K562 (cell line): ENCODE measurements around the gene PPIE. TPM values are rescaled to one million over a fixed set of nuclear protein-coding genes. Genes with fewer than 3 reads are reported as not detected.
A peak's percentile ranks its signal among the peaks of the same experiment; 100 is the strongest.

Experiments used
- CBX1 ChIP-seq: sonication (generic); IDR thresholded peaks from 2 replicates; pipeline ENCODE4 v1.6.1; 2016; ENCODE audit warnings: antibody characterized with exemption, low read depth, mild to moderate bottlenecking
- CTBP1 ChIP-seq: fragments of 450-650 bp; IDR thresholded peaks from 2 replicates; pipeline ENCODE4 v1.6.1; 2016; ENCODE audit warnings: borderline replicate concordance
- CXXC5 ChIP-seq: fragments of 250-450 bp; sonication (Bioruptor Pico); IDR thresholded peaks from 2 replicates; pipeline ENCODE4 v1.8.0; 2022; ENCODE audit warnings: inconsistent platforms, mild to moderate bottlenecking, moderate library complexity
- DIDO1 ChIP-seq: fragments of 450-650 bp; IDR thresholded peaks from 2 replicates; pipeline ENCODE4 v1.6.1; 2016; ENCODE audit warnings: low read depth, missing biosample characterization, missing genetic modification characterization
- EWSR1 ChIP-seq: fragments of 450-650 bp; IDR thresholded peaks from 2 replicates; pipeline ENCODE4 v1.6.1; 2018; ENCODE audit warnings: borderline replicate concordance, mild to moderate bottlenecking, low read depth, moderate library complexity; ENCODE audit not compliant: partially characterized antibody
- GABPA ChIP-seq: fragments of 200-800 bp; sonication (Bioruptor generic); conservative IDR thresholded peaks from 2 replicates; pipeline ENCODE4 v1.6.1; 2016; ENCODE audit warnings: low read depth, missing genetic modification characterization, missing compliant biosample characterization
- KAT7 ChIP-seq: sonication (generic); formaldehyde crosslinking; IDR thresholded peaks from 2 replicates; pipeline ENCODE4 v1.8.0; 2022; ENCODE audit warnings: missing genetic modification reagents, mild to moderate bottlenecking, borderline replicate concordance
- L3MBTL2 ChIP-seq: fragments of 450-650 bp; IDR thresholded peaks from 2 replicates; pipeline ENCODE4 v1.6.1; 2016; ENCODE audit warnings: mild to moderate bottlenecking, moderate library complexity
- SIN3A ChIP-seq, 2 experiments: fragments of 150-350 bp in 1 of 2; IDR thresholded peaks; 2 replicates each; pipeline ENCODE4 v1.6.1; 2011 to 2016; ENCODE audit warnings: borderline replicate concordance in 2 of 2, low read depth in 2 of 2, low read length in 2 of 2, mild to moderate bottlenecking in 2 of 2, moderate library complexity in 2 of 2; ENCODE audit not compliant: control insufficient read depth in 1 of 2
- STAG1 ChIP-seq: sonication (generic); formaldehyde crosslinking; IDR thresholded peaks from 2 replicates; pipeline ENCODE4 v1.5.0; 2020; ENCODE audit warnings: missing genetic modification reagents, borderline replicate concordance
- TBL1XR1 ChIP-seq, 2 experiments: IDR thresholded peaks; 2 replicates each; pipeline ENCODE4 v1.6.1; 2012; ENCODE audit warnings: improper control_type of control experiment in 2 of 2, low read length in 2 of 2, mild to moderate bottlenecking in 1 of 2
- TEAD1 ChIP-seq, 2 experiments: fragments of 450-650 bp in 1 of 2; sonication (generic) in 1 of 2; formaldehyde crosslinking; IDR thresholded peaks; 2 replicates each; pipeline versions ENCODE4 v1.4.0 to v1.8.0; 2020 to 2022; ENCODE audit warnings: mild to moderate bottlenecking in 2 of 2, missing genetic modification reagents in 1 of 2
- TRIM24 ChIP-seq, 2 experiments: fragments of 450-650 bp; IDR thresholded peaks; 2 replicates each; pipeline ENCODE4 v1.6.1; 2016
- ZFX ChIP-seq: sonication (generic); formaldehyde crosslinking; IDR thresholded peaks from 2 replicates; pipeline ENCODE4 v1.8.0; 2022; ENCODE audit warnings: mild to moderate bottlenecking, missing genetic modification reagents, moderate library complexity
- ZSCAN29 ChIP-seq: fragments of 450-650 bp; IDR thresholded peaks from 2 replicates; pipeline ENCODE4 v1.6.1; 2017
- polyA plus RNA-seq, 8 experiments: library from polyadenylated mRNA; depleted of rRNA in 4 of 8; stranded (reverse) in 5 of 8; unstranded in 3 of 8; fragments of >200 nt; fragmentation: Nextera tagmentation in 2 of 8; fragmentation: Illumina TruSeq in 1 of 8; extraction: Ambion mirVana in 2 of 8; extraction: Trizol in 1 of 8; gene quantifications; 2 replicates each; pipeline versions ENCODE4 v1.2.1 to v1.2.3, GENCODE V29; 2011 to 2014; ENCODE audit warnings: inconsistent platforms in 1 of 8, missing spikeins in 1 of 8
- total RNA-seq, 7 experiments: library from RNA; depleted of rRNA in 6 of 7; stranded (reverse); fragments of >200 nt in 6 of 7; fragmentation: Illumina TruSeq in 2 of 7; extraction: Trizol in 2 of 7; gene quantifications; 2 replicates each; pipeline versions ENCODE4 v1.2.1 to v1.2.3, GENCODE V29; 2011 to 2021; ENCODE audit warnings: low replicate concordance in 1 of 7
- TF ChIP-seq, protein P1 (sequence below): fragments of 450-650 bp; IDR thresholded peaks from 2 replicates; pipeline ENCODE4 v1.7.1; 2018; ENCODE audit warnings: mild to moderate bottlenecking, low read depth; ENCODE audit not compliant: partially characterized antibody
- TF ChIP-seq, protein P2 (sequence below): conservative IDR thresholded peaks from 2 replicates; pipeline ENCODE4 v1.6.1; 2011; ENCODE audit warnings: low read depth, mild to moderate bottlenecking, low read length; ENCODE audit not compliant: control insufficient read depth
- TF ChIP-seq, protein P3 (sequence below): fragments of 150-350 bp; IDR thresholded peaks from 2 replicates; pipeline ENCODE4 v1.6.1; 2014; ENCODE audit warnings: low read depth, mild to moderate bottlenecking, low read length, borderline replicate concordance

PPIE gene
- total and polyA plus RNA-seq, 9 of the 15 experiments (the other 6 are each of a cell fraction or from before 2014, with no cell fraction given): 75.4 to 444 (median 131) TPM

DNA sequence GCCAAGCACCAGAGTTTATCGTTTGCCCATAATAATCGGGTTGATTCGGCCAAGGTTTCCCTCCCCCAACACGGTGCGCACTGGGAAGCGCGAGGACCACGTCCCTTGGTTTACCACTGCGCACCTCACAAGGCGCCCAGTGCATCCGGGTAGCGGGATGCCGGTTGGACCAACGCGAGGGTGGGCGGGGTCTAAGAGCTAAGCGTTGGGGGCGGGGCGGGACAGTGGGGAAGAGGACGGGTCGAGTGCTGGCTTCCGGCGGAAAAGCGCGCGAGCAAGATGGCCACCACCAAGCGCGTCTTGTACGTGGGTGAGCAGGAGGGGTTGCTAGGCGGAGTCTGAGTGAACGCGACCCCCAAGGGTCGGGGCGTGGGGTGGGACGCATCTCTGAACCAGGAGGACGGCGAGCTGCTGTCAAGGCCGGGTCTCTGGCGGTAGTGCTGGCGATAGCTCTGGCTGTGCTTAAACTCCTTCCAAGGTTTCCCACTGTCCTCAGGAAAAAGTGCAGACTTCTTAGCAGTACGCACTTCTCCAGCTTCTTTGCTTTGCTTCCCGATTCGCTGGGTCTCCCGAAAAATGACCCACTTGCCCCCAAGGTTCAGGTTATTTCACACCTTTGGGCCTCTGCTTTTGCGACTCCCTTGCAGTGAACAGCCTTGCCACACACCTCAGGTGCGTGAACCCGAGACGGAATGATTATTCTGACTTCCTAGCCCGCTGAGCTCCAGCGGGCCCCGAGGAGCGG lies at the start of gene PPIE (continued):
- TF ChIP-seq, protein P1, sequence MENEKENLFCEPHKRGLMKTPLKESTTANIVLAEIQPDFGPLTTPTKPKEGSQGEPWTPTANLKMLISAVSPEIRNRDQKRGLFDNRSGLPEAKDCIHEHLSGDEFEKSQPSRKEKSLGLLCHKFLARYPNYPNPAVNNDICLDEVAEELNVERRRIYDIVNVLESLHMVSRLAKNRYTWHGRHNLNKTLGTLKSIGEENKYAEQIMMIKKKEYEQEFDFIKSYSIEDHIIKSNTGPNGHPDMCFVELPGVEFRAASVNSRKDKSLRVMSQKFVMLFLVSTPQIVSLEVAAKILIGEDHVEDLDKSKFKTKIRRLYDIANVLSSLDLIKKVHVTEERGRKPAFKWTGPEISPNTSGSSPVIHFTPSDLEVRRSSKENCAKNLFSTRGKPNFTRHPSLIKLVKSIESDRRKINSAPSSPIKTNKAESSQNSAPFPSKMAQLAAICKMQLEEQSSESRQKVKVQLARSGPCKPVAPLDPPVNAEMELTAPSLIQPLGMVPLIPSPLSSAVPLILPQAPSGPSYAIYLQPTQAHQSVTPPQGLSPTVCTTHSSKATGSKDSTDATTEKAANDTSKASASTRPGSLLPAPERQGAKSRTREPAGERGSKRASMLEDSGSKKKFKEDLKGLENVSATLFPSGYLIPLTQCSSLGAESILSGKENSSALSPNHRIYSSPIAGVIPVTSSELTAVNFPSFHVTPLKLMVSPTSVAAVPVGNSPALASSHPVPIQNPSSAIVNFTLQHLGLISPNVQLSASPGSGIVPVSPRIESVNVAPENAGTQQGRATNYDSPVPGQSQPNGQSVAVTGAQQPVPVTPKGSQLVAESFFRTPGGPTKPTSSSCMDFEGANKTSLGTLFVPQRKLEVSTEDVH: peak; percentile 73
- TF ChIP-seq DIDO1 (tag): 0 out of 2 replicates have a peak, but pooled peaks have one; percentile 11
- TF ChIP-seq ZFX: peak; percentile 69
- TF ChIP-seq CXXC5: peak; percentile 75
- TF ChIP-seq, protein P2, sequence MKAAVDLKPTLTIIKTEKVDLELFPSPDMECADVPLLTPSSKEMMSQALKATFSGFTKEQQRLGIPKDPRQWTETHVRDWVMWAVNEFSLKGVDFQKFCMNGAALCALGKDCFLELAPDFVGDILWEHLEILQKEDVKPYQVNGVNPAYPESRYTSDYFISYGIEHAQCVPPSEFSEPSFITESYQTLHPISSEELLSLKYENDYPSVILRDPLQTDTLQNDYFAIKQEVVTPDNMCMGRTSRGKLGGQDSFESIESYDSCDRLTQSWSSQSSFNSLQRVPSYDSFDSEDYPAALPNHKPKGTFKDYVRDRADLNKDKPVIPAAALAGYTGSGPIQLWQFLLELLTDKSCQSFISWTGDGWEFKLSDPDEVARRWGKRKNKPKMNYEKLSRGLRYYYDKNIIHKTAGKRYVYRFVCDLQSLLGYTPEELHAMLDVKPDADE: peak; percentile 22; the same call in 1 of the 2 replicates
- TF ChIP-seq KAT7 (CRISPR knock-in tag): peak; percentile 70; the same call in 1 of the 2 replicates
- TF ChIP-seq L3MBTL2: peak; percentile 86
- TF ChIP-seq ZSCAN29: 0 out of 2 replicates have a peak, but pooled peaks have one; percentile 14
- 0 out of 4 replicates have a peak, but pooled peaks have one; percentile 31 to 54 for TF ChIP-seq SIN3A (IDR thresholded peaks at IDR 0.05; ENCODE audit: borderline replicate concordance in 2 of 2, control insufficient read depth in 1 of 2, low read depth in 2 of 2, low read length in 2 of 2)
- TF ChIP-seq CBX1: peak; percentile 87
- peak; percentile 56; the same call in 1 of the 2 replicates for TF ChIP-seq CTBP1
- TF ChIP-seq EWSR1: no peak
- TF ChIP-seq TRIM24 (IDR thresholded peaks at IDR 0.05): peak; percentile 38 to 41; a peak in 1 of 4 replicates
- peak; percentile 94 for TF ChIP-seq GABPA
- TF ChIP-seq TEAD1 (CRISPR knock-in tag; IDR thresholded peaks at IDR 0.05): no peak
- 0 out of 4 replicates have a peak, but pooled peaks of 1 of the 2 experiments have one; percentile 7 for TF ChIP-seq TBL1XR1 (IDR thresholded peaks at IDR 0.05; ENCODE audit: low read length in 2 of 2)
- TF ChIP-seq, protein P3, sequence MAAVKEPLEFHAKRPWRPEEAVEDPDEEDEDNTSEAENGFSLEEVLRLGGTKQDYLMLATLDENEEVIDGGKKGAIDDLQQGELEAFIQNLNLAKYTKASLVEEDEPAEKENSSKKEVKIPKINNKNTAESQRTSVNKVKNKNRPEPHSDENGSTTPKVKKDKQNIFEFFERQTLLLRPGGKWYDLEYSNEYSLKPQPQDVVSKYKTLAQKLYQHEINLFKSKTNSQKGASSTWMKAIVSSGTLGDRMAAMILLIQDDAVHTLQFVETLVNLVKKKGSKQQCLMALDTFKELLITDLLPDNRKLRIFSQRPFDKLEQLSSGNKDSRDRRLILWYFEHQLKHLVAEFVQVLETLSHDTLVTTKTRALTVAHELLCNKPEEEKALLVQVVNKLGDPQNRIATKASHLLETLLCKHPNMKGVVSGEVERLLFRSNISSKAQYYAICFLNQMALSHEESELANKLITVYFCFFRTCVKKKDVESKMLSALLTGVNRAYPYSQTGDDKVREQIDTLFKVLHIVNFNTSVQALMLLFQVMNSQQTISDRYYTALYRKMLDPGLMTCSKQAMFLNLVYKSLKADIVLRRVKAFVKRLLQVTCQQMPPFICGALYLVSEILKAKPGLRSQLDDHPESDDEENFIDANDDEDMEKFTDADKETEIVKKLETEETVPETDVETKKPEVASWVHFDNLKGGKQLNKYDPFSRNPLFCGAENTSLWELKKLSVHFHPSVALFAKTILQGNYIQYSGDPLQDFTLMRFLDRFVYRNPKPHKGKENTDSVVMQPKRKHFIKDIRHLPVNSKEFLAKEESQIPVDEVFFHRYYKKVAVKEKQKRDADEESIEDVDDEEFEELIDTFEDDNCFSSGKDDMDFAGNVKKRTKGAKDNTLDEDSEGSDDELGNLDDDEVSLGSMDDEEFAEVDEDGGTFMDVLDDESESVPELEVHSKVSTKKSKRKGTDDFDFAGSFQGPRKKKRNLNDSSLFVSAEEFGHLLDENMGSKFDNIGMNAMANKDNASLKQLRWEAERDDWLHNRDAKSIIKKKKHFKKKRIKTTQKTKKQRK: no peak
- 0 out of 2 replicates have a peak, but pooled peaks have one; percentile 21 for TF ChIP-seq STAG1
